ENCODE data around the gene ACAP3. TPM values are rescaled to one million over a fixed set of nuclear protein-coding genes. Genes with fewer than 3 reads are reported as not detected.

ACAP3 gene
- total and polyA plus RNA-seq, 2 donors (not counting 3 experiments of a cell fraction or from before 2014, with no cell fraction given) = 27.8 to 39.0 TPM

- intact Hi-C loops (cut with micrococcal nuclease) (no loop called here), dilution Hi-C loops (cut with MboI; ENCODE audit: extremely low pct_ligation_motif_present, low sequenced_read_pairs) (no loop called here)
- Histone ChIP-seq H3K4me2 (ENCODE audit: insufficient read depth, low read length) (no peak overlapping the region), H3K27ac (ENCODE audit: insufficient read depth, low read depth, low read length) (no peak overlapping the region), H3K9me1 (replicated peaks; ENCODE audit: control insufficient read depth, extremely low read depth, insufficient read depth, low read length) (no peaks in the 10 kb centered on the region), H3K9ac (replicated peaks; ENCODE audit: extremely low read depth, insufficient read depth, low read length) (no peak overlapping the region), H4K20me1 (replicated peaks; ENCODE audit: control insufficient read depth, extremely low read depth, insufficient read depth, low read length) (no peaks in the 10 kb centered on the region), H3K9me3 (replicated peaks; ENCODE audit: control insufficient read depth, insufficient read depth, low read length) (no peaks in the 10 kb centered on the region), H3K79me2 (ENCODE audit: control insufficient read depth, insufficient read depth, low read length) (no peaks in the 10 kb centered on the region), H3K36me3 (ENCODE audit: control insufficient read depth in 2 of 2, extremely low read depth in 1 of 2, insufficient read depth in 2 of 2, low read length in 2 of 2) (no peaks in the 10 kb centered on the region), H3K27me3 (ENCODE audit: control insufficient read depth in 2 of 2, insufficient read depth in 2 of 2, low read length in 2 of 2) (no peaks in the 10 kb centered on the region), H3K4me1 (ENCODE audit: control insufficient read depth, extremely low read depth, insufficient read depth, low read length) (peaks cover 2% of the 10 kb centered on the region), H3K4me3 (replicated peaks in 1 of 3; ENCODE audit: insufficient read depth in 1 of 3, low read depth in 1 of 3, low read length in 3 of 3) (no peak overlapping the region), H2AFZ (ENCODE audit: low read depth, low read length) (no peak overlapping the region)
- TF ChIP-seq EZH2 (IDR thresholded peaks at IDR 0.05; ENCODE audit: borderline replicate concordance, low read depth, low read length, severe bottlenecking) = no peak
- no peak for TF ChIP-seq POLR2AphosphoS5 (IDR thresholded peaks at IDR 0.05; ENCODE audit: insufficient read depth, low read depth, low read length)
- no peak for TF ChIP-seq JUN (IDR thresholded peaks at IDR 0.05; ENCODE audit: borderline replicate concordance, insufficient read depth, insufficient read length, low read depth)
- no peak for TF ChIP-seq CTCF (IDR thresholded peaks at IDR 0.05; ENCODE audit: extremely low read depth in 1 of 2, insufficient read depth in 1 of 2, low read depth in 1 of 2, low read length in 2 of 2)
- TF ChIP-seq MAX (IDR thresholded peaks at IDR 0.05; ENCODE audit: insufficient read depth, insufficient read length) = no peak
- no peak for TF ChIP-seq FOS (IDR thresholded peaks at IDR 0.05; ENCODE audit: borderline replicate concordance, insufficient read depth, low read length)
- TF ChIP-seq MYC (IDR thresholded peaks at IDR 0.05; ENCODE audit: low read depth, low read length) = no peak
- FAIRE-seq = no peak
- POLR2A ChIA-PET = no interaction called here
- no peak for DNase-seq (ENCODE audit: low read depth, low spot score)
- CTCF ChIA-PET = interaction anchor here (0.5 to 1.5 kb wide), 3 partner anchors 11 to 250 kb away, joined by 3 to 4 read pairs (median 3); no protein-coding TSS in a partner anchor
- no TSS peak for BruUV-seq (replicated peaks)
Observed at GRCh38 chr1:1280782-1281481, 26.8 kb downstream of the ACAP3 start.

Measured in endothelial cell of umbilical vein (primary cell).